HTERT RPE-1 (cell line): ENCODE data around the gene DLX3.

Source experiments
- in situ Hi-C: fragments of 300-500 bp; cut with MboI; formaldehyde crosslinking; loops from 4 replicates; pipeline ENCODE4 v1.14.3; 2020; ENCODE audit warnings: low sequenced_read_pairs

The DLX3 gene

GRCh38 chr17:49959183-49959935 lies 35.7 kb downstream of the DLX3 start:
- in situ Hi-C loops, result no loop called here

- in situ Hi-C loops, result no loop called here
Observed at GRCh38 chr17:49958723-49959122, 36.3 kb downstream of the DLX3 start.

GRCh38 chr17:49957350-49957749 lies 37.7 kb downstream of the DLX3 start:
- in situ Hi-C loops, result no loop called here

GRCh38 chr17:49956780-49957179 lies 38.2 kb downstream of the DLX3 start:
- in situ Hi-C loops, result no loop called here

GRCh38 chr17:49955157-49955556 lies 39.9 kb downstream of the DLX3 start:
- in situ Hi-C loops, result no loop called here

GRCh38 chr17:49952912-49953497 lies 42.0 kb downstream of the DLX3 start:
- in situ Hi-C loops, result no loop called here

GRCh38 chr17:49952209-49952911 lies 42.7 kb downstream of the DLX3 start:
- in situ Hi-C loops, result no loop called here

- in situ Hi-C loops, result no loop called here
Observed at GRCh38 chr17:49951362-49952082, 43.5 kb downstream of the DLX3 start.

GRCh38 chr17:49949634-49950033 lies 45.4 kb downstream of the DLX3 start:
- in situ Hi-C loops, result no loop called here

- in situ Hi-C loops, result no loop called here
Observed at GRCh38 chr17:49946964-49947584, 48.0 kb downstream of the DLX3 start.

- in situ Hi-C loops, result no loop called here
Observed at GRCh38 chr17:49946208-49946607, 48.8 kb downstream of the DLX3 start.

GRCh38 chr17:49944273-49944870 lies 50.7 kb downstream of the DLX3 start:
- in situ Hi-C loops, result no loop called here

- in situ Hi-C loops, result no loop called here
Observed at GRCh38 chr17:49942947-49943346, 52.1 kb downstream of the DLX3 start.

GRCh38 chr17:49941427-49941826 lies 53.6 kb downstream of the DLX3 start:
- in situ Hi-C loops, result no loop called here
